GM23338 (cell line): ENCODE measurements around the gene AFAP1. TPM values are rescaled to one million over a fixed set of nuclear protein-coding genes. Genes with fewer than 3 reads are reported as not detected.

Experiments used
- ATAC-seq: fragments of 200-7000 bp; cut with Tn5 transposase; 3 replicates; pipeline ENCODE4 v1.9.1; 2020
- DNase-seq: peaks from one replicate; pipeline ENCODE4 v3.0.0-alpha.2; 2015; ENCODE audit warnings: low spot score
- H2AFZ ChIP-seq: fragments of 200-600 bp; sonication (generic); 2 replicates; pipeline ENCODE4 v1.8.0; 2016; ENCODE audit warnings: antibody characterized with exemption, mild to moderate bottlenecking, moderate library complexity
- H3F3A ChIP-seq: fragments of 200-600 bp; sonication (generic); replicated peaks from 2 replicates; pipeline ENCODE4 v1.8.0; 2017; ENCODE audit warnings: antibody characterized with exemption, mixed run types, low read depth
- H3K27ac ChIP-seq: fragments of 200-600 bp; sonication (generic); 2 replicates; pipeline ENCODE4 v1.6.1; 2016; ENCODE audit warnings: low read depth
- H3K27me3 ChIP-seq: fragments of 200-600 bp; sonication (generic); 2 replicates; pipeline ENCODE4 v1.8.0; 2016; ENCODE audit warnings: mild to moderate bottlenecking, mixed run types, moderate library complexity; ENCODE audit not compliant: insufficient read depth
- H3K36me3 ChIP-seq: fragments of 200-600 bp; sonication (generic); 2 replicates; pipeline ENCODE4 v1.8.0; 2016; ENCODE audit warnings: mild to moderate bottlenecking; ENCODE audit not compliant: insufficient read depth
- H3K4me1 ChIP-seq: fragments of 200-600 bp; sonication (generic); 2 replicates; pipeline ENCODE4 v1.8.0; 2016; ENCODE audit warnings: mild to moderate bottlenecking, moderate library complexity; ENCODE audit not compliant: insufficient read depth
- H3K4me2 ChIP-seq: fragments of 200-600 bp; sonication (generic); 2 replicates; pipeline ENCODE4 v1.7.1; 2017; ENCODE audit warnings: mixed run types
- H3K4me3 ChIP-seq: fragments of 200-600 bp; sonication (generic); 2 replicates; pipeline ENCODE4 v1.6.1; 2016; ENCODE audit warnings: mixed run types
- H3K79me2 ChIP-seq: fragments of 200-600 bp; sonication (generic); replicated peaks from 2 replicates; pipeline ENCODE4 v1.8.0; 2017; ENCODE audit warnings: mild to moderate bottlenecking; ENCODE audit not compliant: insufficient read depth
- H3K9me2 ChIP-seq: fragments of 200-600 bp; sonication (generic); 2 replicates; pipeline ENCODE4 v1.8.0; 2017; ENCODE audit not compliant: insufficient read depth
- H4K20me1 ChIP-seq: fragments of 200-600 bp; sonication (generic); replicated peaks from 2 replicates; pipeline ENCODE4 v1.8.0; 2017; ENCODE audit warnings: mild to moderate bottlenecking; ENCODE audit not compliant: insufficient read depth
- H3K27ac Mint-ChIP-seq: 2 replicates; pipeline ENCODE4 v1.8.0; 2020; ENCODE audit warnings: inconsistent platforms, mild to moderate bottlenecking, moderate library complexity, mixed read lengths
- H3K27me3 Mint-ChIP-seq: 3 replicates; pipeline ENCODE4 v1.8.0; 2022; ENCODE audit warnings: low read depth, mild to moderate bottlenecking, moderate library complexity, mixed read lengths, inconsistent platforms; ENCODE audit not compliant: insufficient read depth, poor library complexity
- H3K36me3 Mint-ChIP-seq: 3 replicates; pipeline ENCODE4 v1.8.0; 2021; ENCODE audit warnings: low read depth, mild to moderate bottlenecking, inconsistent platforms, moderate library complexity, mixed read lengths
- H3K4me1 Mint-ChIP-seq: 3 replicates; pipeline ENCODE4 v1.8.0; 2020; ENCODE audit warnings: mild to moderate bottlenecking, inconsistent platforms, mixed read lengths
- H3K4me3 Mint-ChIP-seq: 3 replicates; pipeline ENCODE4 v1.8.0; 2021; ENCODE audit warnings: moderate library complexity, mild to moderate bottlenecking, inconsistent platforms, mixed read lengths
- H3K9me3 Mint-ChIP-seq: 3 replicates; pipeline ENCODE4 v1.8.0; 2020; ENCODE audit warnings: moderate library complexity, mild to moderate bottlenecking, inconsistent platforms, mixed read lengths
- CREB1 ChIP-seq: fragments of 250-450 bp; sonication (Bioruptor Pico); IDR thresholded peaks from 2 replicates; pipeline ENCODE4 v1.5.0; 2020; ENCODE audit warnings: low read depth, mild to moderate bottlenecking, moderate library complexity
- EZH2phosphoT487 ChIP-seq: fragments of 200-600 bp; sonication (generic); IDR thresholded peaks from one replicate; pipeline ENCODE4 v1.8.1; 2018; ENCODE audit warnings: antibody characterized with exemption; ENCODE audit not compliant: unreplicated experiment
- NANOG ChIP-seq: IDR thresholded peaks from 2 replicates; pipeline ENCODE4 v1.6.1; 2016; ENCODE audit warnings: antibody characterized with exemption, borderline replicate concordance
- POLR2AphosphoS5 ChIP-seq: IDR thresholded peaks from 2 replicates; pipeline ENCODE4 v1.6.1; 2016; ENCODE audit warnings: antibody characterized with exemption, low read depth
- STAT1 ChIP-seq: IDR thresholded peaks from one replicate; pipeline ENCODE4 v1.6.1; 2016; ENCODE audit warnings: antibody characterized with exemption; ENCODE audit not compliant: unreplicated experiment
- ZNF331 ChIP-seq: fragments of 250-450 bp; sonication (Bioruptor Pico); IDR thresholded peaks from 2 replicates; pipeline ENCODE4 v1.5.0; 2020; ENCODE audit warnings: low read depth, mild to moderate bottlenecking, moderate library complexity
- polyA plus RNA-seq: library from polyadenylated mRNA; unstranded; fragments of >200 nt; fragmentation: Nextera tagmentation; extraction: Ambion mirVana; gene quantifications from 2 replicates; pipeline ENCODE4 v1.2.1, GENCODE V29; 2016
- total RNA-seq: library from RNA; depleted of rRNA; stranded (reverse); fragments of >200 nt; shearing (Covaris generic); gene quantifications from 2 replicates; pipeline ENCODE4 v1.2.3, GENCODE V29; 2014
- TF ChIP-seq, protein P1 (sequence below): IDR thresholded peaks from one replicate; pipeline ENCODE4 v1.6.1; 2018; ENCODE audit warnings: antibody characterized with exemption; ENCODE audit not compliant: unreplicated experiment
- TF ChIP-seq, protein P2 (sequence below): fragments of 250-450 bp; sonication (Bioruptor Pico); IDR thresholded peaks from 2 replicates; pipeline ENCODE4 v1.5.0; 2020; ENCODE audit warnings: mild to moderate bottlenecking, moderate library complexity

The AFAP1 gene
- total and polyA plus RNA-seq, 2 experiments from 2014 or later: 6.5 to 21.5 TPM

DNA sequence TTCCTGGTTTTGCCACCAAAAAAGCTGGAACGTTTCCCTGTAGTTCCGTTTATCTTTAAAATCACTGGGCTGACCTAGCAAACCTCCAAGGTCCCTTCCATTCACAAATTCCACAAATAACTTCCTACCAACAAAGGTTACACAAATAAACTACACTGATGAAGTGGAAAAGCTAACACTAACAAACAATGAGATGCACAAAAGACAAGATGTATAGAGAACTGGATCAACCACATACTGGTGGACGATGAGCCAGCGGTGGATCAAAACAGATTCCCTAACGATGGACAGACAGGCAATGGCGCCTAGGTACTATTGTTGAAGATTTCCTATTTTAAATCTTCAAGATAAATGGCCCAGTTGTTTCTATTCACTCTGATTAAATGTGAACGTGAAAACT lies 15.5 kb downstream of the AFAP1 start:
- Histone ChIP-seq H3K4me1 (peaks cover 8% of the 10 kb centered on the region), H3K79me2 (peaks cover 100% of the 10 kb centered on the region), H2AFZ (no peak overlapping the region), H3K36me3 (no peaks in the 10 kb centered on the region), H3K4me2 (no peak overlapping the region), H3K9me2 (peaks cover 8% of the 10 kb centered on the region; the same call in 1 of the 2 replicates), H3K27me3 (no peaks in the 10 kb centered on the region), H4K20me1 (no peaks in the 10 kb centered on the region; the same call in none of the 2 replicates), H3K27ac (0 out of 2 replicates have a peak overlapping the region, but pooled peaks have one; percentile 15), H3K4me3 (no peak overlapping the region), H3F3A (no peaks in the 10 kb centered on the region)
- ATAC-seq: no peak
- Mint-ChIP-seq H3K36me3 (no peaks in the 10 kb centered on the region; the same call in 2 of the 3 replicates), H3K4me3 (no peak overlapping the region), H3K27ac (no peak overlapping the region), H3K9me3 (no peaks in the 10 kb centered on the region; the same call in 2 of the 3 replicates), H3K4me1 (peaks cover 18% of the 10 kb centered on the region), H3K27me3 (no peaks in the 10 kb centered on the region)
- TF ChIP-seq CREB1 (CRISPR knock-in tag): no peak
- no peak for TF ChIP-seq NANOG
- no peak for TF ChIP-seq STAT1
- TF ChIP-seq, protein P1, sequence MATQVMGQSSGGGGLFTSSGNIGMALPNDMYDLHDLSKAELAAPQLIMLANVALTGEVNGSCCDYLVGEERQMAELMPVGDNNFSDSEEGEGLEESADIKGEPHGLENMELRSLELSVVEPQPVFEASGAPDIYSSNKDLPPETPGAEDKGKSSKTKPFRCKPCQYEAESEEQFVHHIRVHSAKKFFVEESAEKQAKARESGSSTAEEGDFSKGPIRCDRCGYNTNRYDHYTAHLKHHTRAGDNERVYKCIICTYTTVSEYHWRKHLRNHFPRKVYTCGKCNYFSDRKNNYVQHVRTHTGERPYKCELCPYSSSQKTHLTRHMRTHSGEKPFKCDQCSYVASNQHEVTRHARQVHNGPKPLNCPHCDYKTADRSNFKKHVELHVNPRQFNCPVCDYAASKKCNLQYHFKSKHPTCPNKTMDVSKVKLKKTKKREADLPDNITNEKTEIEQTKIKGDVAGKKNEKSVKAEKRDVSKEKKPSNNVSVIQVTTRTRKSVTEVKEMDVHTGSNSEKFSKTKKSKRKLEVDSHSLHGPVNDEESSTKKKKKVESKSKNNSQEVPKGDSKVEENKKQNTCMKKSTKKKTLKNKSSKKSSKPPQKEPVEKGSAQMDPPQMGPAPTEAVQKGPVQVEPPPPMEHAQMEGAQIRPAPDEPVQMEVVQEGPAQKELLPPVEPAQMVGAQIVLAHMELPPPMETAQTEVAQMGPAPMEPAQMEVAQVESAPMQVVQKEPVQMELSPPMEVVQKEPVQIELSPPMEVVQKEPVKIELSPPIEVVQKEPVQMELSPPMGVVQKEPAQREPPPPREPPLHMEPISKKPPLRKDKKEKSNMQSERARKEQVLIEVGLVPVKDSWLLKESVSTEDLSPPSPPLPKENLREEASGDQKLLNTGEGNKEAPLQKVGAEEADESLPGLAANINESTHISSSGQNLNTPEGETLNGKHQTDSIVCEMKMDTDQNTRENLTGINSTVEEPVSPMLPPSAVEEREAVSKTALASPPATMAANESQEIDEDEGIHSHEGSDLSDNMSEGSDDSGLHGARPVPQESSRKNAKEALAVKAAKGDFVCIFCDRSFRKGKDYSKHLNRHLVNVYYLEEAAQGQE: no peak
- TF ChIP-seq, protein P2, sequence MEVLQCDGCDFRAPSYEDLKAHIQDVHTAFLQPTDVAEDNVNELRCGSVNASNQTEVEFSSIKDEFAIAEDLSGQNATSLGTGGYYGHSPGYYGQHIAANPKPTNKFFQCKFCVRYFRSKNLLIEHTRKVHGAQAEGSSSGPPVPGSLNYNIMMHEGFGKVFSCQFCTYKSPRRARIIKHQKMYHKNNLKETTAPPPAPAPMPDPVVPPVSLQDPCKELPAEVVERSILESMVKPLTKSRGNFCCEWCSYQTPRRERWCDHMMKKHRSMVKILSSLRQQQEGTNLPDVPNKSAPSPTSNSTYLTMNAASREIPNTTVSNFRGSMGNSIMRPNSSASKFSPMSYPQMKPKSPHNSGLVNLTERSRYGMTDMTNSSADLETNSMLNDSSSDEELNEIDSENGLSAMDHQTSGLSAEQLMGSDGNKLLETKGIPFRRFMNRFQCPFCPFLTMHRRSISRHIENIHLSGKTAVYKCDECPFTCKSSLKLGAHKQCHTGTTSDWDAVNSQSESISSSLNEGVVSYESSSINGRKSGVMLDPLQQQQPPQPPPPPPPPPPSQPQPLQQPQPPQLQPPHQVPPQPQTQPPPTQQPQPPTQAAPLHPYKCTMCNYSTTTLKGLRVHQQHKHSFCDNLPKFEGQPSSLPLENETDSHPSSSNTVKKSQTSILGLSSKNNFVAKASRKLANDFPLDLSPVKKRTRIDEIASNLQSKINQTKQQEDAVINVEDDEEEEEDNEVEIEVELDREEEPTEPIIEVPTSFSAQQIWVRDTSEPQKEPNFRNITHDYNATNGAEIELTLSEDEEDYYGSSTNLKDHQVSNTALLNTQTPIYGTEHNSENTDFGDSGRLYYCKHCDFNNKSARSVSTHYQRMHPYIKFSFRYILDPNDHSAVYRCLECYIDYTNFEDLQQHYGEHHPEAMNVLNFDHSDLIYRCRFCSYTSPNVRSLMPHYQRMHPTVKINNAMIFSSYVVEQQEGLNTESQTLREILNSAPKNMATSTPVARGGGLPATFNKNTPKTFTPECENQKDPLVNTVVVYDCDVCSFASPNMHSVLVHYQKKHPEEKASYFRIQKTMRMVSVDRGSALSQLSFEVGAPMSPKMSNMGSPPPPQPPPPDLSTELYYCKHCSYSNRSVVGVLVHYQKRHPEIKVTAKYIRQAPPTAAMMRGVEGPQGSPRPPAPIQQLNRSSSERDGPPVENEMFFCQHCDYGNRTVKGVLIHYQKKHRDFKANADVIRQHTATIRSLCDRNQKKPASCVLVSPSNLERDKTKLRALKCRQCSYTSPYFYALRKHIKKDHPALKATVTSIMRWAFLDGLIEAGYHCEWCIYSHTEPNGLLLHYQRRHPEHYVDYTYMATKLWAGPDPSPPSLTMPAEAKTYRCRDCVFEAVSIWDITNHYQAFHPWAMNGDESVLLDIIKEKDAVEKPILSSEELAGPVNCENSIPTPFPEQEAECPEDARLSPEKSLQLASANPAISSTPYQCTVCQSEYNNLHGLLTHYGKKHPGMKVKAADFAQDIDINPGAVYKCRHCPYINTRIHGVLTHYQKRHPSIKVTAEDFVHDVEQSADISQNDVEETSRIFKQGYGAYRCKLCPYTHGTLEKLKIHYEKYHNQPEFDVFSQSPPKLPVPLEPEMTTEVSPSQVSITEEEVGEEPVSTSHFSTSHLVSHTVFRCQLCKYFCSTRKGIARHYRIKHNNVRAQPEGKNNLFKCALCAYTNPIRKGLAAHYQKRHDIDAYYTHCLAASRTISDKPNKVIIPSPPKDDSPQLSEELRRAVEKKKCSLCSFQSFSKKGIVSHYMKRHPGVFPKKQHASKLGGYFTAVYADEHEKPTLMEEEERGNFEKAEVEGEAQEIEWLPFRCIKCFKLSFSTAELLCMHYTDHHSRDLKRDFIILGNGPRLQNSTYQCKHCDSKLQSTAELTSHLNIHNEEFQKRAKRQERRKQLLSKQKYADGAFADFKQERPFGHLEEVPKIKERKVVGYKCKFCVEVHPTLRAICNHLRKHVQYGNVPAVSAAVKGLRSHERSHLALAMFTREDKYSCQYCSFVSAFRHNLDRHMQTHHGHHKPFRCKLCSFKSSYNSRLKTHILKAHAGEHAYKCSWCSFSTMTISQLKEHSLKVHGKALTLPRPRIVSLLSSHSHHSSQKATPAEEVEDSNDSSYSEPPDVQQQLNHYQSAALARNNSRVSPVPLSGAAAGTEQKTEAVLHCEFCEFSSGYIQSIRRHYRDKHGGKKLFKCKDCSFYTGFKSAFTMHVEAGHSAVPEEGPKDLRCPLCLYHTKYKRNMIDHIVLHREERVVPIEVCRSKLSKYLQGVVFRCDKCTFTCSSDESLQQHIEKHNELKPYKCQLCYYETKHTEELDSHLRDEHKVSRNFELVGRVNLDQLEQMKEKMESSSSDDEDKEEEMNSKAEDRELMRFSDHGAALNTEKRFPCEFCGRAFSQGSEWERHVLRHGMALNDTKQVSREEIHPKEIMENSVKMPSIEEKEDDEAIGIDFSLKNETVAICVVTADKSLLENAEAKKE (CRISPR knock-in tag): no peak
- no peak for TF ChIP-seq EZH2phosphoT487
- no peak for TF ChIP-seq POLR2AphosphoS5
- no peak for TF ChIP-seq ZNF331 (CRISPR knock-in tag)
- DNase-seq: no peak
